IMR-90 (cell line): ENCODE results near the gene BCL11B.

ENCODE experiments used
- CEBPB ChIP-seq: IDR thresholded peaks from 2 replicates; pipeline ENCODE4 v1.6.1; 2012; ENCODE audit warnings: low read depth, low read length, improper control_type of control experiment
- CHD1 ChIP-seq: IDR thresholded peaks from 2 replicates; pipeline ENCODE4 v1.6.1; 2012; ENCODE audit warnings: low read depth, low read length, improper control_type of control experiment
- FOS ChIP-seq: fragments of 150-350 bp; IDR thresholded peaks from 2 replicates; pipeline ENCODE4 v1.6.1; 2016; ENCODE audit warnings: low read depth, low read length
- MXI1 ChIP-seq: IDR thresholded peaks from 2 replicates; pipeline ENCODE4 v1.6.1; 2012; ENCODE audit warnings: low read depth, mild to moderate bottlenecking, low read length, moderate library complexity, borderline replicate concordance
- POLR2A ChIP-seq: IDR thresholded peaks from 2 replicates; pipeline ENCODE4 v1.6.1; 2012; ENCODE audit warnings: mild to moderate bottlenecking, low read depth, low read length
- RFX5 ChIP-seq: IDR thresholded peaks from 2 replicates; pipeline ENCODE4 v1.8.0; 2012; ENCODE audit warnings: low read depth, mild to moderate bottlenecking, low read length, moderate library complexity
- SMC3 ChIP-seq: fragments of 150-350 bp; IDR thresholded peaks from 2 replicates; pipeline ENCODE4 v1.6.1; 2016; ENCODE audit warnings: low read depth, mild to moderate bottlenecking, antibody characterized with exemption, low read length, moderate library complexity
- TF ChIP-seq, protein P1 (sequence below): conservative IDR thresholded peaks from 2 replicates; pipeline ENCODE4 v1.5.1; 2012; ENCODE audit warnings: mild to moderate bottlenecking, low read depth, low read length, improper control_type of control experiment

DNA sequence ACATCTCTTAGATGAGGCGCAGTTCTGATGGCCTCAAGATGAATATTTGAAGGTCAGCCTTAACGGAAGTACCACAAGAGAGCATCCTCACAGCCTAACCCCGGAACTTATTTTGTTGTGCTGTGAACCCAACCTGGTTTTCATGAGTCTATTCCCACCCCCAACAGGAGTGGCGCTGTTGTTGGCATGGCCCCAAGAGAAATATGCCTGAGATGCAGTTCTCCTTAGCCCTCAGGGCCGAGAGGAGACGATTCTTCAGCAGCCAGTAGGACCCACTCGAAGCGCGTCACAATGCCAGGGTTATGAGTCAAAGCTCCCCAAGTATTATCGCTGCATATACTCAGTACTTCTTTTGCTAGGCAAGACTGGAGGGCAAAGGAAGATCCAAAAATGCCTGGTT is 24.5 kb upstream of the BCL11B start:
- TF ChIP-seq, protein P1, sequence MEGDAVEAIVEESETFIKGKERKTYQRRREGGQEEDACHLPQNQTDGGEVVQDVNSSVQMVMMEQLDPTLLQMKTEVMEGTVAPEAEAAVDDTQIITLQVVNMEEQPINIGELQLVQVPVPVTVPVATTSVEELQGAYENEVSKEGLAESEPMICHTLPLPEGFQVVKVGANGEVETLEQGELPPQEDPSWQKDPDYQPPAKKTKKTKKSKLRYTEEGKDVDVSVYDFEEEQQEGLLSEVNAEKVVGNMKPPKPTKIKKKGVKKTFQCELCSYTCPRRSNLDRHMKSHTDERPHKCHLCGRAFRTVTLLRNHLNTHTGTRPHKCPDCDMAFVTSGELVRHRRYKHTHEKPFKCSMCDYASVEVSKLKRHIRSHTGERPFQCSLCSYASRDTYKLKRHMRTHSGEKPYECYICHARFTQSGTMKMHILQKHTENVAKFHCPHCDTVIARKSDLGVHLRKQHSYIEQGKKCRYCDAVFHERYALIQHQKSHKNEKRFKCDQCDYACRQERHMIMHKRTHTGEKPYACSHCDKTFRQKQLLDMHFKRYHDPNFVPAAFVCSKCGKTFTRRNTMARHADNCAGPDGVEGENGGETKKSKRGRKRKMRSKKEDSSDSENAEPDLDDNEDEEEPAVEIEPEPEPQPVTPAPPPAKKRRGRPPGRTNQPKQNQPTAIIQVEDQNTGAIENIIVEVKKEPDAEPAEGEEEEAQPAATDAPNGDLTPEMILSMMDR = no peak
- TF ChIP-seq POLR2A (no peak), CHD1 (no peak), MXI1 (no peak), FOS (no peak), RFX5 (no peak), SMC3 (no peak), CEBPB (no peak)
